Mucosa of rectum (tissue), 2 donors: ENCODE measurements around the gene PCDHA9.
"Not testable (repeated sequence)": the region's sequence is repeated elsewhere in the genome, so short reads cannot be mapped to it uniquely, and the experiment has no call there.

Experiments
- H3K27ac ChIP-seq, 2 donors: one replicate each; pipeline ENCODE4 v1.7.0; 2013; ENCODE audit warnings: inconsistent platforms in 2 of 2, low read depth in 2 of 2, low read length in 2 of 2
- H3K27me3 ChIP-seq, 2 donors: one replicate each; pipeline ENCODE4 v1.7.0; 2013; ENCODE audit warnings: low read length in 2 of 2; ENCODE audit not compliant: control insufficient read depth in 2 of 2, insufficient read depth in 2 of 2
- H3K36me3 ChIP-seq, 2 donors: one replicate each; pipeline ENCODE4 v1.7.0; 2013; ENCODE audit warnings: low read length in 2 of 2; ENCODE audit not compliant: control insufficient read depth in 2 of 2, insufficient read depth in 2 of 2
- H3K4me1 ChIP-seq, 2 donors: one replicate each; pipeline ENCODE4 v1.7.0; 2013; ENCODE audit warnings: low read length in 2 of 2, mild to moderate bottlenecking in 1 of 2; ENCODE audit not compliant: control insufficient read depth in 2 of 2, insufficient read depth in 2 of 2
- H3K4me3 ChIP-seq, 2 donors: one replicate each; pipeline ENCODE4 v1.7.0; 2013; ENCODE audit warnings: low read length in 2 of 2
- H3K9ac ChIP-seq, 2 donors: one replicate each; pipeline ENCODE4 v1.7.0; 2013; ENCODE audit warnings: low read length in 2 of 2, low read depth in 1 of 2, mild to moderate bottlenecking in 1 of 2
- H3K9me3 ChIP-seq, 2 donors: one replicate each; pipeline ENCODE4 v1.7.0; 2013; ENCODE audit warnings: low read length in 2 of 2; ENCODE audit not compliant: control insufficient read depth in 2 of 2
- donor health status: healthy.
- donor health status: Normal muscosa, but diverticular disease.

The PCDHA9 gene

GRCh38 chr5:140835622-140836510, 12.3 kb upstream of the PCDHA9 start:
- Histone ChIP-seq H3K27me3 (no peaks in the 10 kb centered on the region), H3K4me3 (no peak overlapping the region), H3K36me3 (no peaks in the 10 kb centered on the region), H3K9ac (no peak overlapping the region), H3K4me1 (no peaks in the 10 kb centered on the region), H3K9me3 (peaks cover 8 to 12% of the 10 kb centered on the region in 2 donors), H3K27ac (no peak overlapping the region)

DNA sequence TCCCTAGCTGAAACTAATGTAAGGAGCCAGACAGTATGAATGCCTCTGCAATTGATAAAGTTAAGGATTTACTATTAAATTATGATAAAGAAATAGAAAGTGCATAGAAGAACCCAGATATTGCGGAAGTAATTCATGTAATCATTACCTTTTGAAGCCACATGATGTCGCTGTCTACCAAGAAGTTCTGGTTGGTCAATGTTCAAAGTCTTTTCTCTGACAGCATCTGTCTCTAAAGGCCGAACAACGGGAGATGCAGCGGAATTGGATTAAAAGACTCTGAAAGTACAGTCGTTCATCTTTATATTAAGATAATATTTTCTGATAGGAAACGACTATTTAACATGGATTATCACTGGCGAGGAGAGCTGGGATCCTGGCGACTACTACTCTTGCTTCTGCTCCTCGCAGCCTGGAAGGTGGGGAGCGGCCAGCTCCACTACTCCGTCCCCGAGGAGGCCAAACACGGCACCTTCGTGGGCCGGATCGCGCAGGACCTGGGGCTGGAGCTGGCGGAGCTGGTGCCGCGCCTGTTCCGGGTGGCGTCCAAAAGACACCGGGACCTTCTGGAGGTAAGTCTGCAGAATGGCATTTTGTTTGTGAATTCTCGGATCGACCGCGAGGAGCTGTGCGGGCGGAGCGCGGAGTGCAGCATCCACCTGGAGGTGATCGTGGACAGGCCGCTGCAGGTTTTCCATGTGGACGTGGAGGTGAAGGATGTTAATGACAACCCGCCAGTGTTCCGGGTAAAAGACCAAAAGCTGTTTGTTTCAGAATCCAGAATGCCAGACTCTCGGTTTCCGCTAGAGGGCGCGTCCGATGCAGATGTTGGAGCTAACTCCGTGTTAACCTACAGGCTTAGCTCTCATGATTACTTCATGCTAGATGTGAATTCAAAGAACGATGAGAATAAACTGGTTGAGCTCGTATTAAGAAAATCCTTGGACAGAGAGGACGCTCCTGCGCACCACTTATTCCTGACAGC, 6.9 kb upstream of the PCDHA9 start, which contains the start of gene PCDHA8:
PCDHA8 (plus strand) TSS at position 210 of the 985 bp plus-strand sequence; CDS start at position 345, 135 bp downstream.
- no peak within 1 kb of the TSS for H3K27ac ChIP-seq
- H3K9ac ChIP-seq = no peak within 1 kb of the TSS
- no peak within 1 kb of the TSS for H3K4me3 ChIP-seq
- peaks cover 3 to 7% of the 10 kb centered on the region in 2 donors for H3K9me3 ChIP-seq
- no peaks in the 10 kb centered on the region for H3K27me3 ChIP-seq
- no peaks in the 10 kb centered on the region for H3K4me1 ChIP-seq
- H3K36me3 ChIP-seq = no peaks in the 10 kb centered on the region

DNA sequence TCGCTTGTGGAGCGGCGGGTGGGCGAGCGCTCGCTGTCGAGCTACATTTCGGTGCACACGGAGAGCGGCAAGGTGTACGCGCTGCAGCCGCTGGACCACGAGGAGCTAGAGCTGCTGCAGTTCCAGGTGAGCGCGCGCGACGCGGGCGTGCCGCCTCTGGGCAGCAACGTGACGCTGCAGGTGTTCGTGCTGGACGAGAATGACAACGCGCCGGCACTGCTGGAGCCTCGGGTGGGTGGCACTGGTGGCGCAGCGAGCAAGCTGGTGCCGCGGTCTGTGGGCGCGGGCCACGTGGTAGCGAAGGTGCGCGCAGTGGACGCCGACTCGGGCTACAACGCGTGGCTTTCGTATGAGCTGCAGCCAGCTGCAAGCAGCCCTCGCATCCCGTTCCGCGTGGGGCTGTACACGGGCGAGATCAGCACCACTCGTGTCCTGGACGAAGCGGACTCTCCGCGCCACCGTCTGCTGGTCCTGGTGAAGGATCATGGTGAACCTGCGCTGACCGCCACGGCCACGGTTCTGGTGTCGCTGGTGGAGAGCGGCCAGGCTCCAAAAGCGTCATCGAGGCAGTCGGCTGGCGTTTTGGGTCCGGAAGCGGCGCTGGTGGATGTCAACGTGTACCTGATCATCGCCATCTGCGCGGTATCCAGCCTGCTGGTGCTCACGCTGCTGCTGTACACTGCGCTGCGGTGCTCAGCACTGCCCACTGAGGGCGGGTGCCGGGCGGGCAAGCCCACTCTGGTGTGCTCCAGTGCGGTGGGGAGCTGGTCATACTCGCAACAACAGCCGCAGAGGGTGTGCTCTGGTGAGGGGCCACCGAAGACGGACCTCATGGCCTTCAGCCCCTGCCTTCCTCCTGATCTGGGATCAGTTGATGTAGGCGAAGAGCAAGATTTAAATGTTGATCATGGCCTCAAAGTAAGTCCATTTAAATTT, 5.1 kb upstream of the PCDHA9 start:
- H3K27me3 ChIP-seq = no peaks in the 10 kb centered on the region
- H3K36me3 ChIP-seq = no peaks in the 10 kb centered on the region
- no peak overlapping the region for H3K27ac ChIP-seq
- H3K9ac ChIP-seq = no peak overlapping the region
- no peak overlapping the region for H3K4me3 ChIP-seq
- H3K9me3 ChIP-seq = peaks cover 0 to 6% of the 10 kb centered on the region in 2 donors
- H3K4me1 ChIP-seq = no peaks in the 10 kb centered on the region

GRCh38 chr5:140849831-140850634, 1.9 kb downstream of the PCDHA9 start:
- not testable (repeated sequence) for H3K4me1 ChIP-seq, H3K27ac ChIP-seq, H3K27me3 ChIP-seq, H3K9ac ChIP-seq, H3K4me3 ChIP-seq, H3K36me3 ChIP-seq
- H3K9me3 ChIP-seq = peaks cover 0 to 11% of the 10 kb centered on the region in 2 donors

DNA sequence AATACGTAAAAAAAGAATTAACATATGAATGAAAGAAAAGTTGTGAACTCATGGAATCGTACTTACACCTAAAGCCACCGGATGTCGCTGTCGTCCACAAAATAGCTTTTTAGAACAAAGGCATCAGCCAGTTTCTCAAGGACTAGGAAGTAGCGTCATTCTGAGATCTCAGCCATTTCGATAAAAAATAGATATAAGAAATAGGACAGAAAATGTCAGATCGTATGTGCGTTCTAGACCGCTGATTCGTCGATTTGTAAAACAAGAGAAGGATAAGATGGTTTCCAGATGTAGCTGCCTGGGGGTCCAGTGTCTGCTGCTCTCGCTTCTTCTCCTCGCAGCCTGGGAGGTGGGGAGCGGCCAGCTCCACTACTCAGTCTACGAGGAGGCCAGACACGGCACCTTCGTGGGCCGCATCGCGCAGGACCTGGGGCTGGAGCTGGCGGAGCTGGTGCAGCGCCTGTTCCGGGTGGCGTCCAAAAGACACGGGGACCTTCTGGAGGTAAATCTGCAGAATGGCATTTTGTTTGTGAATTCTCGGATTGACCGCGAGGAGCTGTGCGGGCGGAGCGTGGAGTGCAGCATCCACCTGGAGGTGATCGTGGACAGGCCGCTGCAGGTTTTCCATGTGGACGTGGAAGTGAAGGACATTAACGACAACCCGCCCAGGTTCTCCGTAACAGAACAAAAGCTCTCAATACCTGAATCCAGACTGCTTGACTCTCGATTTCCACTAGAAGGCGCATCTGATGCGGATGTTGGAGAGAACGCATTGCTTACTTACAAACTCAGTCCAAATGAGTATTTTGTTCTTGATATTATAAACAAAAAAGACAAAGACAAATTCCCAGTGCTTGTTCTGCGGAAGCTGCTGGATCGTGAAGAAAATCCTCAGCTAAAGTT, 7.8 kb downstream of the PCDHA9 start, which contains the start of gene PCDHA10:
PCDHA10 (plus strand) TSS at position 126 of the 903 bp plus-strand sequence; CDS start at position 278, 152 bp downstream.
- no peaks in the 10 kb centered on the region for H3K36me3 ChIP-seq
- H3K4me3 ChIP-seq = no peak within 1 kb of the TSS
- H3K4me1 ChIP-seq = no peaks in the 10 kb centered on the region
- H3K27me3 ChIP-seq = no peaks in the 10 kb centered on the region
- H3K9me3 ChIP-seq = peaks cover 0 to 5% of the 10 kb centered on the region in 2 donors
- no peak within 1 kb of the TSS for H3K27ac ChIP-seq
- H3K9ac ChIP-seq = no peak within 1 kb of the TSS

- Histone ChIP-seq H3K4me1 (no peaks in the 10 kb centered on the region), H3K4me3 (no peak overlapping the region), H3K27ac (no peak overlapping the region), H3K27me3 (no peaks in the 10 kb centered on the region), H3K9me3 (peaks cover 0 to 10% of the 10 kb centered on the region in 2 donors), H3K9ac (no peak overlapping the region), H3K36me3 (no peaks in the 10 kb centered on the region)
These were observed 9.2 kb downstream of the PCDHA9 start for GRCh38 chr5:140857177-140857986.

DNA sequence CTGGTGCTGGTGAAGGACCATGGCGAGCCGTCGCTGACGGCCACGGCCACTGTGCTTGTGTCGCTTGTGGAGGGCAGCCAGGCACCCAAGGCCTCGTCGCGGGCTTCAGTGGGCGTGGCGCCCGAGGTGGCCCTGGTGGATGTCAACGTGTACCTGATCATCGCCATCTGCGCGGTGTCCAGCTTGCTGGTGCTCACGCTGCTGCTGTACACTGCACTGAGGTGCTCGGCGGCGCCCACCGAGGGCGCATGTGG, 9.7 kb downstream of the PCDHA9 start:
- no peak overlapping the region for H3K9ac ChIP-seq
- H3K27ac ChIP-seq = no peak overlapping the region
- no peaks in the 10 kb centered on the region for H3K27me3 ChIP-seq
- no peaks in the 10 kb centered on the region for H3K4me1 ChIP-seq
- peaks cover 0 to 13% of the 10 kb centered on the region in 2 donors for H3K9me3 ChIP-seq
- H3K4me3 ChIP-seq = no peak overlapping the region
- H3K36me3 ChIP-seq = no peaks in the 10 kb centered on the region
